NCI-H748 (cell line): Measurements from ENCODE around the gene CXADR.
"Not testable (repeated sequence)": the region's sequence is repeated elsewhere in the genome, so short reads cannot be mapped to it uniquely, and the experiment has no call there.

Experiments
- DNase-seq: peaks from one replicate; lab custom pipeline; 2025; ENCODE audit not compliant: unreplicated experiment; lab: John Stamatoyannopoulos, UW

The CXADR gene

GRCh38 chr21:17501107-17502006 lies 11.5 kb upstream of the CXADR start:
- no peak for DNase-seq

- not testable (repeated sequence) for DNase-seq
These were observed 9.9 kb upstream of the CXADR start for GRCh38 chr21:17502985-17503384.

- no peak for DNase-seq
These were observed 5.9 kb upstream of the CXADR start for GRCh38 chr21:17506951-17507350.

GRCh38 chr21:17507591-17507990 lies 5.3 kb upstream of the CXADR start:
- no peak for DNase-seq

GRCh38 chr21:17513214-17514123 lies 626 bp downstream of the CXADR start:
- peak; percentile 70 for DNase-seq

GRCh38 chr21:17514124-17514845 lies 1.4 kb downstream of the CXADR start:
- peak; percentile 3 for DNase-seq

GRCh38 chr21:17517008-17517407 lies 4.2 kb downstream of the CXADR start:
- DNase-seq, result not testable (repeated sequence)

- no peak for DNase-seq
These were observed 6.4 kb downstream of the CXADR start for GRCh38 chr21:17519208-17519738.

GRCh38 chr21:17519965-17520609 lies 7.2 kb downstream of the CXADR start:
- DNase-seq, result no peak

GRCh38 chr21:17523007-17523451 lies 10.2 kb downstream of the CXADR start:
- peak; percentile 25 for DNase-seq

GRCh38 chr21:17523979-17524494 lies 11.2 kb downstream of the CXADR start:
- not testable (repeated sequence) for DNase-seq

- no peak for DNase-seq
These were observed 11.8 kb downstream of the CXADR start for GRCh38 chr21:17524635-17525034.

- no peak for DNase-seq
These were observed 13.9 kb downstream of the CXADR start for GRCh38 chr21:17526776-17527175.

- DNase-seq, result no peak
These were observed 14.4 kb downstream of the CXADR start for GRCh38 chr21:17527240-17527639.

- no peak for DNase-seq
These were observed 14.9 kb downstream of the CXADR start for GRCh38 chr21:17527711-17528110.

GRCh38 chr21:17529648-17530047 lies 16.8 kb downstream of the CXADR start:
- DNase-seq, result no peak

- no peak for DNase-seq
These were observed 19.4 kb downstream of the CXADR start for GRCh38 chr21:17532292-17532691.

GRCh38 chr21:17536381-17536780 lies 23.5 kb downstream of the CXADR start:
- DNase-seq, result no peak

- no peak for DNase-seq
These were observed 24.5 kb downstream of the CXADR start for GRCh38 chr21:17537299-17537698.

- DNase-seq, result no peak
These were observed 25.7 kb downstream of the CXADR start for GRCh38 chr21:17538576-17538975.
